NT2/D1 (cell line): ENCODE data around the gene MED12L.

Experiments used
- SUZ12 ChIP-seq: IDR thresholded peaks from 2 replicates; pipeline ENCODE4 v1.6.1; 2011; ENCODE audit not compliant: insufficient read length, insufficient read depth; ENCODE audit errors: extremely low read depth
- YY1 ChIP-seq: IDR thresholded peaks from 2 replicates; pipeline ENCODE4 v1.6.1; 2011; ENCODE audit not compliant: insufficient read length, insufficient read depth
- ZNF274 ChIP-seq: IDR thresholded peaks from 2 replicates; pipeline ENCODE4 v1.6.1; 2011; ENCODE audit warnings: mild to moderate bottlenecking, low read depth, low read length

DNA sequence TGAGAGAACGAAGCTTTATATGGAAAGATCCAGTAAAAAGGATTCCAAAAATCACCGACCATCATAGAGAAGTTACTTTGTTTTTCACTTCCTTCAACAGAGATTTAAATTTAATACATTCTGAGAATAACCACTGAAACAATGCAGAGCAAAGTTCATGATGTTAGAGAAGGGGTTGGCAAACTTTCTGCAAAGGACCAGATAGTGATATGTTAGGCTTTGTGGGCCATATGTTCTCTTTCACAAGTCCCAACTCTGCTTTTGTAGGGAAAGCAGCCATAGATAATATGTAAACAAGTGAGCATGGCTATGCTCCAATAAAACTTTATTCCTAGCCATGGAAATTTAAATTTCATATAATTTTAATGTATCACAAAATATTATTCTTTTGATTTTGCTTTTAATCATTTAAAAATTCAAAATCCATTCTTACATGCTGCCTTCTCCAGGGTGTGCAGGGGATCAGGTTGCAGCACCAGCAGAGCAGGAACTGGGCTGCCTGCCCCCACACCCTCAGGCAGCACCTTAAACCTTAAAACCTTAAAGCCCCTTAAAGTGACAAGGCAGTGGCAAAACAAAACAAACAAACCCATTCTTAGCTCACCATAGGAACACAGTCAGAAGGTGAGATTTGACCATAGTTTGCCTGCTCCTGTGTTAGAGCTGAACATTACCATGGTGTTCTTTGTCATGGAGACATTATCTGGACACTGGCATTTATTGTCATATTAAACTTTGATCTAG is 392.3 kb downstream of the MED12L start:
- TF ChIP-seq YY1: no peak
- no peak for TF ChIP-seq SUZ12
- TF ChIP-seq ZNF274: no peak
